Hematopoietic multipotent progenitor cell treated with erythropoietin and hydrocortisone succinate and interleukin-3 and kit ligand, for 15 days (in vitro differentiated cells): ENCODE data around the gene CDH4.

Experiments used
- DNase-seq: peaks from one replicate; pipeline ENCODE4 v3.0.0-alpha.2; 2015; ENCODE audit warnings: low spot score

CDH4 gene

DNA sequence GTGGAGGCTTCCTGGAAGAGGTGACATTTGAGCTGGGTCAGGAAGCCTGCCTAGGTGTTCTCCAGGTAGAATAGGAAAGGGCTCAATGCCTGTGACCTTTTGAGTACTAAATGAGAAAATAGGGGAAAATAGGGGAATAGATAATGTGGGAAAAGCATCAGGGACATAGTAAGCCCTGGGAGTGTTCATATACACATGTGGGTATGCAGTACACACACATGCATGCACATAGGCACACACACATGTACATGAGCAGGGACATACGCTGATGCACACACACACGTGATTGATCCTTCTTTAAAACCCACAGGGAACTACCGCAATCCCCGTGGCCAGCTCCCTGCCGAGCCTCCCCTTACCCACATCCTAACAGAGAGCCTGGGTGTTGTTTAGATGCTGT lies 351.7 kb downstream of the CDH4 start:
- no peak for DNase-seq

DNA sequence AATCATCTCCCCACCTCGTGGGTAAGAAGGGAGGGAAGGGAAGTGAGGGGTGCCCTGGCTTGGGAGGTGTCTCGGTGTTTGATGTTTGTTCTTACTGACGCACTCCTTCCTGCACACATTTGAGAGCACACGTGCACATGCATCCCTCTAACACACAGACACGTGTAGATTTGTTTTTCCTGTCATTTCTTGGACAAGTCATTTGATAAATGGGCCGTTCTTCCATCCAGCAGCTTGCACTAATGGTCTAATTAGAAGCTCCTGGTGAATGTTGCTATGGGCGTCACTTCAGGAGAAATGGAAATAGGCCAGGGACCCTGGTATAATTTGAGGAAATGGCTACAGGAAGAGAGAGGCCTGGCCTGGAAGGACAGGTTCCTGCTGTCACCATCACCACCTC lies 352.5 kb downstream of the CDH4 start:
- DNase-seq: no peak

DNA sequence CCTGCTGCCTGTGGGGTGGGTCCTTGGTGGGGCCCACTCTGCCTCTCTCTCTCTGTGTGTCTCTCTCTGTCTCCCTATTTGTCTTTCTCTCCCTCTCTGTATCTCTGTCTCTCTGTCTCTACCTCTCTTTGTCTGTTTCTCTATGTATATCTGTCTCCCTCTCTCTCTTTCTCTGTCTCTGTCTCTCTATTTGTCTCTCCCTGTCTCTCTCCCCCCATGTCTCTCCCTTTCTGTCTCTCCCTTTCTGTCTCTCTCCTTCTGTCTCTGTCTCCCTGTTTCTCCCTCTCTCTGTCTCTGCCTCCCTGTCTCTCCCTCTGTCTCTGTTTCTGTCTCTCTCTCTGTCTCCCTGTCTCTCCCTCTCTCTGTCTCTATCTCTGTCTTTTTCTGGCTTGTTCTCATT lies 353.2 kb downstream of the CDH4 start:
- no peak for DNase-seq

DNA sequence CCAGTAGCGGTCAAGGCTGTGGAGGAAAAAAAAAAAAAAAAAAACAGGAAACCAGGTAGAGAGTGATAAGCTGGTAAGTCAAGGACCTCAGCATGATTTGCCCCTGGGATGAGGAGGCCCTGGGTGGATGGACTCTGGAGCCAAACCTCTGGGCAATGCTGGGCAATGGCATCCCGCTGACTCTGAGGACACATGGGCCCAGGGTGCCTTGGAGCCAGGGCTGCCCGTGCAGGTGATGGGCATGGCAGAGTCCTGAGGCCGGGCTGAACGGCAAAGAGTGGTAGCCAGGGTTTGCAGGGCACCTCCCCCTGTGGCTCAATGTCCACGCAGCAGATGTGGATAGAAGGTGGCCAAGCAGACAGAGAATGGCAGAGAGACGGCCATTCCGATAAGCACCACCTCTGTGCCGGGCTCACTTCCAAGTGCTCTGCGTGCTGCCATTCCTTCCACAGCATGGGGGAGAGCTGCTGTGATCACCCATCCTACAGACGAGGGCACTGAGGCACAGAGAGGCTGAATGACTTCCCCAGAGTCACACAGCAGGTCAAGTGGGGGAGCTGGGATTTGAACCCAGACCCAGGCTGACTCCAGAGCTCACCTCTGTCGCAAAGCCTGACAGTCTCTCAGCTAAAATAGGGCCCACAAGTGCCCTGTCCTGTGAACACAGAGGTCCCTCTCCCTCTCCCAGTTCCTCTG lies 353.9 kb downstream of the CDH4 start:
- DNase-seq: no peak

DNA sequence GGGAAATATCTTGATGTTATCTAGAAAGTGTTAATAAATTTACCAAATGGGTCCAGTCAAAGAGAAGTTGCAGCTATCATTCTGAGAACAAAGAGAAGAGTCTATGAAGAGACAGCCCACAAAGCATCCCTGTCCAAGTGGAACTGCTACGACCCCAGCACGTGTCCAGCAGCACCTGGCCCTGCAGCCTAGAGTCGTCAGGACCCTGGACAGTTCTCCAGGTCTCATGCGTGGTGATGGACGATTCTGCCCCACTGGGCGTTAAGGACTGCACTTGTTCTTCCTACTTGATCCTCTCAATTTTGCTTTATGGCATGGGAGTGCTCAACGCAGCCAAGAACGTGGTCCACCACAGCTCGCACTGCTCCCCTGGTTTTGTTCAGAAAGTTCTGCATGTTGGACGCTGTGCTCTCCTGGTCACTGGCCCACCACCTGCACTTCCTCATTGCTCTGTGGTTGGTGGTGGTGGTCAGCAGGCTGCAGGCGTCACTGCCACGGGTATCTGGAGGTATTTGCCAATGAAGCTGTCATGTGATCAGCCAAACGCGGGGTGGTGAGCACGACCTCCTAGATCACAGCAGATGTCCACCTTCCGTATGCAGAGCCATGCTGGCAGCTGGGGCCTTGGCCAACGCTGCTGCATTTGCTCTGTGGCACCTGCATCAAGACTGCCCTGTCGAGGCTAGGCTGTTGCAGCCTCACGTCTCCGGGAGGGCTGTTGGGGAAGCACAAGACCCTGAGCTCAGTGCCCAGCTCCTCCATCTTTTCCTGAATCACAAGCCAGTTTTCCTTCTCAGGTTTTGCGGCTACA lies 356.4 kb downstream of the CDH4 start:
- no peak for DNase-seq

DNA sequence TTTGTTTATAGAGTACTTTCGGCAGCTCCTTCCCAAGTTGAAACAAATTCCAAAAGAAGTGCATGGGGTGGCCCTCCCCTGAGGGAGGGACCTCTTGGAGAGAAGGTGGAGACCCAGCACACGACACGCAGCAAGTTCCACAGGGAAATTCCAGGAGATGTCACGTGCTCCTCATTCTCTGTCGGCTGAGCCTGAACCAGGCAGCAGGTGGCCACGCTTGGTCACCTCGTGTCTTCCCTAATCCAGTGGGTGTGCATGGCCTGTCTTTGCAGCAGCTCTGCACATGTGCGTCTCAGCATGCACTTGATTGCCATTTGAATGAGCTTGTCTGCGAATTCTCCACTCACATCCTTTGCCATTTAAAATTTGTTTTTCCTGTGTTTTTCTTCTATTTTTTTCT lies 357.4 kb downstream of the CDH4 start:
- no peak for DNase-seq

DNA sequence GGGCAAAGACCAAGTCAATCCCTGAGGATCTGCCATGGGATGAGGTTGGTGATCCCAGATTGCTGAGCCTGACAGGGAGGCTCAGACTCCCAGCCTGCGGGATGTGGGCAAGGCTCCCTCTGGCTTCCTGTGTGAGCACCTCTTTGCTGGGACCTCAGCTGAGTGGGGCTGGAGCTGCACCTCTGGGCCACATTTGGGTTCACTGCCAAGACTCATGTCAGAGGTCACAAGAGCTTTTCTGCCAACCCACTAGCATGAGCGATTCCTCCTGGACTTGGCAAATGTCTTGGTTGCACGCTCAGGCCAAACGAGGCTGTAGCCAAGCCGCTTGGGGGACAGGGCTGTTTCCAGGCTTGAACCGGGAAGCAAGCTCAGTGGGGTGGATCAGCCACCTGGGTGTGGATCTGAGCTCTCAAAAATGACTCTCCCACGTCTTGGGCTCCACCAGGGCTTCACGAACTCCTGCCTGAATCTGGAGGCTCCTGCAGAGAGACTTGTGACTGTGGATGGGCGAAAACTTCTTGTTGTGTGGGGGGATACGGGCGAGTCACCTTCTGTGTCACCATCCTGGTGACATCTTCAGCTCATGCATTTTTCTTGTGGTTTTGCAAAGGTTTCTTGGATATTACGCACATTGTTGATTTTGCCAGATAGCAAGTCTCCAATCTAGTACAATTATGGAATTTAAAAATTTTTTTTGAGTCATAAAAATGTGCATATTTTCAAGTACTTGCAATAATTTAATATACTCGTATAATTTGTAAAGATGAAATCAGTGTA lies 359.5 kb downstream of the CDH4 start:
- DNase-seq: no peak

DNA sequence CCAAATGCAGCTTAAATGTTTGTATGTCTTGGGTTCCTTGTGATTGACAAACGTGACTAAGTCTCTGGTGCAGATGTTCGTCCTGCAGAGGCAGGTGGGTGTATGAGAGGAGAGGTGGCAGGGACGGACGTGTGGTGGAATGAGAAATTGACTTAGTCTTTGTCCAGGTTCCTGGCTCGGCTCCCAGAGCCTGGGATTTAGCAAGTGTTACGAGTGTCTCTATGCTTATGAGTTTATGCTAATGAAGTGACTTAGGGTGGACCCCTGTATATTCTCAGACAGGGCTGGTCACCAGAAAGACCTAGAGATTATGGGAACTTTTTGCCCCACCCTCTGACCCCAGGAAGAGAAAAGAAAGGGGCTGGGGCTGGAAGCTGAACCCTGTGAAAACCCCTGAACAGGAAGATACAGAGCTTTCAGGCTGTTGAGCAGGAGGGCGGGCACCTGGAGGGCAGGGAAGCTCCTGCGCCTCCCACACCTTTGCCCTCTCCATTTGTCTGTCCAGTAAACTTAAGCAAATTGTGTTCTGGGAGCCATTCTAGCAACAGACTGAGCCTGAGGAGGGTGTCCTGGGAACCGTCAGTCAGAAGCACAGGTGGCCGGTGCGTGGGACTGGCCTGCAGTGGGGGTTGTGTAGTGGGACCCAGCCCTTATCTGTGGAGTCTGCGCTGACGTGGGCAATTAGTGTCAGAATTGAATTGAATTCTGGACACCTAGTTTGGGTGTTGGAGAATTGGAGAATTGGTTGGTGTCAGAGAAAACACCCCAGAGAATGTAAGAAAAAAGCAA lies 362.1 kb downstream of the CDH4 start:
- DNase-seq: no peak

DNA sequence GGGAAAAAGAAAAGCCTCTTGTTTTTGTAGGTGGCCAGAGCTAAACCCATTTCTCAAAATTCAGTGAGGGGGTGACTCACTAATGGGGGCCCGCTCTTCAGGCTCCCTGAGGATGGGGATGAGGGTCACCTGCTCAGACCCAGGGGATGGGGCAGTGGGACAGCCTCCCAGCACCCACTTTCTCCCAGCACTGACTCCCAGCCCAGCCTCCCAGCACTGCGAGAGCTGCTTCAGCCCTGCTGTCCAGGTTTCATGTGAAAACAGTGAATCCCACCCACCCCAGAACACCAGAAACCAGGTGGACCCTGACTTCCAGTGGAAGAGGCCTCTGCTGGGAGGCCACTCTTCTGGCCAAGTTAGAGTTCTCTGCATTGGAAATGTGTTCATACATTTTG lies 362.6 kb downstream of the CDH4 start:
- no peak for DNase-seq

DNA sequence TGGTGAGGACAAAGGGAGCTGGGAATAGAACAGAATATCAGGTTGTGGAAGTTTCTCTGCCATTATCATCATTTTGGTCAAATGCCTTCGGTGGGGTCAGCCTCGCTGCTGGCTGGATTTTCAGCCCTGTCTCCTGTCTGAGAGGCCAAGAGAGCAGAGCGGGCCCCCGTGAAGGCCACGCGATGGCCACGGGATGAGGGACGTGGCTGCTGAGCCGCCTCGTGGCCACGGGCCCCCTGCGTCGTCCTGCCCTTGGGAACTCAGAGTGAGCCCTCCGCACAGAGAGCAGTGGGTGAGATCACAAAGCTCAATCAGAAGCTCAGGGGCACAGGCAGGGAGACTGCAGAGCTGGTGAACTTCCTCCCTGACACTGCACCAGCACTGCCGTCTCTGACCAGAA lies 363.7 kb downstream of the CDH4 start:
- no peak for DNase-seq

DNA sequence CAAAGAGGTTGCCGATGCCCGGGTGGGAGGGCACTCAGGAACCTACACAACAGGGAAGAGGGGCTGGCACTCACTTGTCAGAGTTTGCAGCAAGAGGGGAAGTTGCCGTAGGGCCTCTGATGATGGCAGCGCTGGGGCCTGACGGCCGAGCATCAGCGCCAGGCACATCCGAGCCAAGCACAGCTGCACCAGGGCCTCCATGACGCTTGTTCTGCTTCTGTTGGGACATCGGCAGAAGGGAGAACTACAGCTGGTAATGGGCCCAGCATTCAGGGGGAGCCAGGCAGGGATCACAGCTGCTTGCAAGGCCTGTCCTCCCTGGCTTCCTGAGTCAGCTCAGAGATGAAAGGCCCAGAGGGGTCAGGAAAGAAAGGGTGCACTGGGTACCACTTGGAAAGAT lies 367.7 kb downstream of the CDH4 start:
- DNase-seq: no peak

DNA sequence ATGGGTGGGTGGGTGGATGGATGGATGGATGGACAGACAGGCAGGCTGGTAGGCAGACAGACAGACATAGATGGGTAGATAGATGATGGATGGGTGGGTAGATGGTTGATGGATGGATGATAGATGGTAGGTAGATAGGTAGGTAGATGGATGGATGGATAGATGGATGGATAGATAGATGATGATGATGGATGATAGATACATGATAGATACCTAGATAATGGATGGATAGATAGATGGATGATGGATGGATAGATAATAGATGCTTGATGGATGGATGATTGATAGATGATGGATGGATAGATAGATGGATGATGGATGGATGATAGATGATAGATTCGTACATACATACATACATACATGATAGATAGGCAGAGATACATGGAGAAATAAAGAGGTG lies 368.1 kb downstream of the CDH4 start:
- DNase-seq: no peak

DNA sequence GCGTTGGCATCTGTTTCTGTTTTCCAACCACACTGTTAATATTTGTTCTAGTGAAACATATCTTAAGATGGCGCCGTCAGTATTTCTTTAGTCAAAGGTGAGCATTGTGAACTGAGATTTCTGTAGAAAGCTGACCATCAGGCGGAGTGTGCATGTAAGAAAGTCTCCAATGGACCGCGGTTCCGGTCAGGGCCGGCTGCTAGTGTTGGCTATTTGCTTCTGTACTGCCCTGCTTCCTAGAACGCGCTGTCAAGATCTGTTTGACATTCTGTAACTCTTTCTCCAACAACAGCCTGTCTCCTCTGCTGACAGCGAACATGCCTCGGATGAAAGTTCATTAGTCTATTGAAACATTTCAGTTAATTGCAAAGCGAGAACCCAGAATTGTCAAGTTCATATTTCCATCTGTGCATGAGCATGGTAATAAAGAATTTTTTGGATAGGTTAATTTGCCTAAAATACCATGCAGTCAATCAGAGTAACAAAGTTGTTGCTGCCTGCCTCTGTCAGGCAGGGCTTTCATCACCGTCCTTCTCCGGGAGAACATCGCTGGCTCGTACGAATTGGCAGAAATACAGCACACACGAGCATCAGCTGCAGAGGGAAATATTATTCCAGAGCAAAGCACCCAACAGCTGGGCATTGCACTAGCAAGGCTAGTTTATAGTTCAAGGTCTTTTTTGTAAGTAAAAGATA lies 369.1 kb downstream of the CDH4 start:
- no peak for DNase-seq

DNA sequence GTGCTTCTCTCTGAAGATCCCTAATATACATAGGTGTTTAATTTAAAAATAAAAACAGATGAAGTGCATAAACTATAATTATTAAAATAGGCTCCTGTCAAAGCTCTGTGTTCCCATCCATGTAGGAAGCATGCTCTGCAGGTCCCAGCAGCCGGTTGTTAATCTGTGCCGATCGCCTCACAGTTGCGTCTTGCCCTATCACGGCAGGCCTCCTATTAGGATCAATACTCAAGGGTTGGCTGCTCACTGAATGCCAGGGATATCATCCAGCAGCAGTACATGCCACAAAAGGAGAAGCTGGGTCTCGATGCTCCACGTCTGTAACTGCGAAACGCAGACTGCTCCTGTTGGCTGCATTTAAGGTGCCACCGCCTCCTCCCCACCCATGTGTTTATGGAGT lies 369.8 kb downstream of the CDH4 start:
- DNase-seq: no peak

DNA sequence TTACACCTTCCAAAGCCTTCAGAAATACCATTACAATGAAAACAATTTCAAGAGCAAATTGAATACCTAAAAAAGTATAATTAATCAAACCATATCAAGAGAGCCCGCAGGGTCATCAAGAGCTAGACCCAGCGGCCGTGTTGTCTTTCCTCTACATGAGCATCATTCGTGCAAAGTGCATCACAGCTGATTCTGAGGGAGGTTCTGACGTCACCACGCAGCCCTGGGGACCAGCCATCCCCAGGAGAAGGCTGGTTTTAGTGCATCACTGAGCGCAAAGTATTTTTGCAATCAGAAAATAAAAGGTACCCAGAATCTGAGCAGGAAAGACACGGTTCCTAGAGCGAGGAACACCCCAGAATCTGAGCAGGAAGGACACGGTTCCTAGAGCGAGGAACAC lies 371.4 kb downstream of the CDH4 start:
- no peak for DNase-seq

DNA sequence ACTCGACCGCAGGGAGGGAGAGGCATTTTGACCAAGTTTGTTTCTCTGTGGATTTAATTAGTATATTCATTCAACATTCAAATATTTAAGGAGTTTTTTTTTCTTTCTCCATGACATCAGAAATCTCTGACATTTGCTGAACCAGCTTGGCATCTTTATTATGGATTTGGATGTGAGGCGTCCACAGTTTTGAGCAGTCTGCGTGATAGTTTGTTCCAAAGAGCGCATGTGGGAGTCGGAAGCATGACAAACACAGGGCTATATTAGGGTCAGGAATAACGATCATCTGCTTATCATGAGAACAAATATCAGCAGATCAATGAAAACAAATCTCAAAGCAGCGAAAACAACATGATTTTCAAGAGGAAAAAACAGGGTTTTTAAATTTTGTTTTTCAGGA lies 373.2 kb downstream of the CDH4 start:
- DNase-seq: no peak

DNA sequence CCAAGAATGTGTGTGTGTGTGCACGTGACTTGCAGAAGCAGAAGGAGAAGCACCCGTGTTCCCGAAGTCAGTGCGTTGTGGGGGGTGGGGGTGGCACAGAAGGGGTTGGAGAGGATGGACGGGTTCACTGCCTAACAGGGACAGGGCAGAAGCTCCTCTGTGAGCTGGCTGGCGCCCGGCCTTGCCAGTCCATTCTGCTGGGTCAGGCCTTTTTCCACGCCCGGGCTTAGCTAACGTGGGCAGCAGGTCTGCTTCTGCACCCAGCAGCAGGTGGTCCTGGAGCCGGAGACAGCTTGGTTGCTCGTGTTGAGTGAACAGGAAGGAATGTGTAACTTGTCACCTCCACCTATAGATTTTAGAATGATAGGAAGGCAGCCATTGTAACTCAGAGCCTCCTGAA lies 374.4 kb downstream of the CDH4 start:
- no peak for DNase-seq

DNA sequence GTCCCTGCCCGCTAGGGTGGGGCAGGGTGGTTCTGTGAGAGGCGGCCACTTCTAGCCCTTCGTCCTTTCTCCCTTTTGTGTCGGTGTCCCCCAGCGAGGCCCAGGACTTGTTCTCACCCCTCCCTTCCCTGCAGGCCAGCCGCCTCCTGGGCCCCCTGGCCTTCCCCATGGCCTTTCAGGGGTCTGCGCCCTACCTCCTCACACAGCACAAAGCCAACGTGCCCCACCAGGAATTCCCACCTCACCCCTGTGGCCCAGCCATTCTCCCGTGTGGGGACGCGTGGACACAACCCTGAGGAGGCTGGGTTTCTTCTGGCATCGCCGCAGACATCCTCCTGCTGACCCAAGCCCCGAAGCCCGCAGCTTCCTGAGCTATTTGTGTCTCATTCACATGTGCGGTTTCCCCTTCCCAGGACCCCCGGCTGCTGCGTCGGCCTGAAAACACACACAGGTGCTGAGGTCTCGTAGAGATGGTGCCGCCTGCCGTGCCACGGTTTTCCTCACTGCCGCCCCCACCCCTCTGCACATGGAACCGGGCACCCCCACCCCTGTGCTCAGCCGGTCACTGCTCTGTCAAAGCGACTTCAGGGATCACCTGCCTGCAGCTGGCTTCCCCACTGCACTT lies 375.8 kb downstream of the CDH4 start:
- no peak for DNase-seq

DNA sequence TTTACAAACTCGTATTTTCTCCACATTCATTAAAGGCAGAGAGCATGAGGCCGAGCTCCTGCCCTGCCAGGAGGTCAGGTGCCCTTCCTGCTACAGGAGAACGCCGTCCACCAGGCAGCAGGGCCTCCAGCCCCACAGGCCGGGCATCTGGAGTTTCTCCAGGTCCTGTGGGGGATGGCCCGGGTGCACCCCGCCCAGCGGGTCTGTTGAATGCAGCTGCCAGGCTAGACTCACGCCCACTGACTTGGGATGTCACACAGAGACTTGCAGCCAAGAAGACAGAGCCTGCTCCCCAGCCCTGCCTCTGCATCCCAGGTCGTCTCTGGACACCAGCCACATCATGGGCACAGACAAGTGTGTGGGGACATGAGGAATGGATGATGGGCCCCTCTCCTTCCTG lies 376.4 kb downstream of the CDH4 start:
- no peak for DNase-seq

DNA sequence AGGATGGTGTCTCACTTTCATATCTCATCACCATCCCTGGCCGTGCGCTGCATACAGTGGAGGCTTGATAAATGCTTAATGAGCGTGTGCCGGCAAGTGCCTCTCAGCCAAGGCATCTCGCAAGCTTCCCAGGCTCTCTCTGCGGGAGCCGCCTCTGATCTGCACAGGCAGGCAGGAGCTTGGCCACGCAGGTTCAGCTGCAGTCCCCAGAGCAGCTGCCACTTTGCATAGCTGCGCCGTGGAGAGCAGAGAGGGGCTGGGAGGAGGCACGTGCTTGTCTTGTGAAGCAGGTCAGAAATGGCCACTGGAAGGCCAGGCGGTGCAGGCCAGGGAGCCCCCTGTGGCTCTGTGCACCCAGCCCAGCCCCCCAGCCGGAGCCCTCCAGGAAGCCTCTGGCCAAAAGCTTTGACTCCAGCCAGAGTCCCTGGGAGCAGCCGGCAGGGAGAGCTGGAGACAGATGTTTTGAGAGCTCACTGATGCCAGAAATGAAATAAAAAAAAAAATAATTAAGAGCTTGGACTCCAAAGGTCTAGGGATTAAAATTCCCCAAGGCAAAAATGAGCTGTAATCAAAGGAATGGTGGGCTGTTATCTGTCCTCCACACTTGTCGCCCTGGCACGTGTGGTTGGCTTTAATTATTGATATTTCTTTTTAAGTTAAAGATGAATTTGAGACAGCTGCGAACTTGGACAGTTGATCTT lies 377.0 kb downstream of the CDH4 start:
- no peak for DNase-seq
